ENCODE measurements around the gene BRSK2.

Gene BRSK2

DNA sequence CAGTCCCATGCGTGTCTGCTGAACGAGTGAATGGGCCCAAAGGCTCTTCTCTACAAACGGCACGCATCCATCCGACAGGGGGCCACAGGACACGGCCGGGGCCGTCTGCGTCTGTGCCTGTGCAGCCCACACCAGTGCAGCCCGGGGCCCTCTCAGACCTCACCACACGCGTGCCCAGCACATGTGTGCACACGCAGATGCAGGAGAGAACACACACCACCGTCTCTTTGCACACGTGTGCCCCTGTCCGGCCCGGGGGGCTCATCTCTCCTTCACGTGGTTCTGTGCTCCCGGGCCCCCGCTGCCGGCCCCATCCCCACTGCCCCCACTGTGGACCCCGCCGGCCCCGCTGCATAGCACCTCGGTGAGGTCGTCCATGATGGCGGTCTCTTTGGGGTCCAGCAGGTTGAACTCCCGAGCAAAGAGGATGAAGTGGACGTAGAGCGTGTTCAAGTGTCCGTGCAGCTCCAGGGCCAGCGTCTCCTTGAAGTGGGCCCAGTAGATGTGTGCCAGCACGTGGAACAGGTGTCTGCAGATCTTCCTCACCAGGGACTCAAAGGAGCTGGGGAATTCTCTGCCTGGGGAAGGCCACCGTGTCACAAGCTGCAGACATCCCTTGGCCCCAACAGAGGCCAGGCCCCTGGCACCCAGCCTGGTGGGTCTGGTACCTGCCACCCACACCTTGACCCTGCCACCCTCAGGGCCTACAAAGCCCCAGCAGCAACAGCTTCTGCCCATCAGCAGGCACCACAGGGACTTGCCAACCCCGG, 80.4 kb downstream of the BRSK2 start:
- Histone ChIP-seq H3K4me1 (peaks cover 2% of the 10 kb centered on the region), H3K27me3 (ENCODE audit: control insufficient read depth, insufficient read depth, low read length) (no peaks in the 10 kb centered on the region), H3K4me3 (ENCODE audit: low read depth, low read length) (no peak overlapping the region), H3K4me2 (ENCODE audit: low read length) (no peak overlapping the region), H3K36me3 (ENCODE audit: control insufficient read depth, insufficient read depth, low read length) (no peaks in the 10 kb centered on the region), H3K79me2 (no peaks in the 10 kb centered on the region), H3K27ac (no peak overlapping the region), H3K9ac (no peak overlapping the region), H2AFZ (no peak overlapping the region), H3K9me3 (ENCODE audit: control insufficient read depth, low read length) (no peaks in the 10 kb centered on the region)
- no peak for TF ChIP-seq CTCF (IDR thresholded peaks at IDR 0.05)

GRCh38 chr11:1470681-1471611, 81.2 kb downstream of the BRSK2 start:
- Histone ChIP-seq H3K79me2 (no peaks in the 10 kb centered on the region), H3K36me3 (ENCODE audit: control insufficient read depth, insufficient read depth, low read length) (no peaks in the 10 kb centered on the region), H3K27me3 (ENCODE audit: control insufficient read depth, insufficient read depth, low read length) (no peaks in the 10 kb centered on the region), H3K9me3 (ENCODE audit: control insufficient read depth, low read length) (no peaks in the 10 kb centered on the region), H3K4me2 (ENCODE audit: low read length) (no peak overlapping the region), H3K9ac (no peak overlapping the region), H3K27ac (no peak overlapping the region), H2AFZ (no peak overlapping the region), H3K4me3 (ENCODE audit: low read depth, low read length) (no peak overlapping the region), H3K4me1 (peaks cover 2% of the 10 kb centered on the region)
- TF ChIP-seq CTCF (IDR thresholded peaks at IDR 0.05): no peak

GRCh38 chr11:1471736-1472135, 82.0 kb downstream of the BRSK2 start:
- H3K4me2 ChIP-seq (ENCODE audit: low read length): no peak overlapping the region
- H3K9me3 ChIP-seq (ENCODE audit: control insufficient read depth, low read length): no peaks in the 10 kb centered on the region
- no peaks in the 10 kb centered on the region for H3K27me3 ChIP-seq (ENCODE audit: control insufficient read depth, insufficient read depth, low read length)
- H3K4me1 ChIP-seq: peaks cover 2% of the 10 kb centered on the region
- H3K27ac ChIP-seq: no peak overlapping the region
- TF ChIP-seq CTCF (IDR thresholded peaks at IDR 0.05): no peak
- no peaks in the 10 kb centered on the region for H3K79me2 ChIP-seq
- no peak overlapping the region for H2AFZ ChIP-seq
- no peak overlapping the region for H3K4me3 ChIP-seq (ENCODE audit: low read depth, low read length)
- H3K36me3 ChIP-seq (ENCODE audit: control insufficient read depth, insufficient read depth, low read length): no peaks in the 10 kb centered on the region
- H3K9ac ChIP-seq: no peak overlapping the region

DNA sequence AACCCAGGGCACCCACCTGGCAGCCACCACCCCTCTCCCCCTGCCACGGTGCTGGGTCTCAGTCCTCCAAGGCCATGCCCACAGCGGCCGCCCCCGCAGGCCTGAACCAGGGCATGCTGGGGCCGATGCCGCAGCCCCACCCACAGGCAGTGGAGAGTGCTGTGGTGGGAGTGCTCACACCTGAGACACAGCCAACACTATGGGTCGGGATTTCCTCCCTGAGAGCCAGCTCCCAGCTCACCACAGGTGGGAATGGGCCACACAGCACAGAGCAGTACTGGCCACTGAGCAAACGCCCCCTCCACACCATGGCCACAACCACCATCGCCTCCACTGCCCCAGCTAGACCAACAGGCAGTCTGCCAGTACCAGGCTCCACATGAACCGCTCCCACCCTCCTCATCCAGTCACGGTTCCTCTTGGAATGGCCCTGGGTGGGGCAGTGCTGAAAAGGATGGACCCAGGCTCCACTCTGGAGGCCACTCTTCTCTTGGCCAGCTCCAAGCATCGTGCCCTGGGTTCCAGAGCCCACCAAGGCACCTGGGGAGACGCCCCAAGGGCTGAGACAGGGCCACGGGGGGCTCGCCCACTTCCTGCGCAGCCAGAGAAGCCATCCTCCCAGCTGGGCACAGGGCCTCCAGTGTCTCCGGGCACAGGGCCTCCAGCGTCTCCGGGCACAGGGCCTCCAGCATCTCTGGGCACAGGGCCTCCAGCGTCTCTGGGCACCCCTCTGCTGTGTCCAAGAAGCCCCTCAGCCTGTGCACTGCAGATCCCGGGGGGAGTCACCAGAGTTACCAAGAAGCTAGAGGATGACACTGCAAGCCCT, 82.7 kb downstream of the BRSK2 start:
- no peaks in the 10 kb centered on the region for H3K27me3 ChIP-seq (ENCODE audit: control insufficient read depth, insufficient read depth, low read length)
- no peak overlapping the region for H3K4me2 ChIP-seq (ENCODE audit: low read length)
- H3K27ac ChIP-seq: no peak overlapping the region
- H3K9ac ChIP-seq: no peak overlapping the region
- no peaks in the 10 kb centered on the region for H3K9me3 ChIP-seq (ENCODE audit: control insufficient read depth, low read length)
- H3K4me3 ChIP-seq (ENCODE audit: low read depth, low read length): no peak overlapping the region
- H2AFZ ChIP-seq: no peak overlapping the region
- H3K4me1 ChIP-seq: peaks cover under 1% of the 10 kb centered on the region
- no peak for TF ChIP-seq CTCF (IDR thresholded peaks at IDR 0.05)
- no peaks in the 10 kb centered on the region for H3K36me3 ChIP-seq (ENCODE audit: control insufficient read depth, insufficient read depth, low read length)
- H3K79me2 ChIP-seq: no peaks in the 10 kb centered on the region
